ENCODE measurements around the gene SLC2A10. TPM values are rescaled to one million over a fixed set of nuclear protein-coding genes. Genes with fewer than 3 reads are reported as not detected.

The SLC2A10 gene
- total RNA-seq, 2 experiments from 2014 or later = not detected

DNA sequence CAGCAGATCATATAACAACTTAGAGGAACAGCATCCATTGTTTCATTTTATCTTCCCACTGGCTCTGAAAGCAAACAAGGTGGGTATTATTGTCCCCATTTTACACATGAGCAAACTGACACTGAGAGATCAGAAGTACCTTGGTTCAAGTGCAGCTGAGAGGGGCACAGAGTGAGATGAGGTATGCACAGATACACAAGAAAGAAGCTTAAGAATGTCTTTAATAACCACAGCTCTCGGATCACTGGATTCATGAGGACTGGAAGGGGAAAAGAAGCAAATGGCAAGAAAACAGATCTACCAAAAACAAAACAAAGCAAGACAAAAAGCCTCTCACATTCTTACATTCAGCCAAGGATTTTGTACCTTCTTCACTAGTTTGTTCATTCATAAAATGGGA, 10.6 kb downstream of the SLC2A10 start:
- H3K27me3 Mint-ChIP-seq = peaks cover 8% of the 10 kb centered on the region
- ATAC-seq (ENCODE audit: low read depth) (no peak), DNase-seq (no peak)
- POLR2A ChIA-PET = no interaction called here
- peaks cover 8% of the 10 kb centered on the region for H3K9me3 Mint-ChIP-seq
- H3K36me3 Mint-ChIP-seq = no peaks in the 10 kb centered on the region
- no peak overlapping the region for H3K27ac Mint-ChIP-seq
- H3K4me3 Mint-ChIP-seq = no peak overlapping the region
- no peaks in the 10 kb centered on the region for H3K4me1 Mint-ChIP-seq

DNA sequence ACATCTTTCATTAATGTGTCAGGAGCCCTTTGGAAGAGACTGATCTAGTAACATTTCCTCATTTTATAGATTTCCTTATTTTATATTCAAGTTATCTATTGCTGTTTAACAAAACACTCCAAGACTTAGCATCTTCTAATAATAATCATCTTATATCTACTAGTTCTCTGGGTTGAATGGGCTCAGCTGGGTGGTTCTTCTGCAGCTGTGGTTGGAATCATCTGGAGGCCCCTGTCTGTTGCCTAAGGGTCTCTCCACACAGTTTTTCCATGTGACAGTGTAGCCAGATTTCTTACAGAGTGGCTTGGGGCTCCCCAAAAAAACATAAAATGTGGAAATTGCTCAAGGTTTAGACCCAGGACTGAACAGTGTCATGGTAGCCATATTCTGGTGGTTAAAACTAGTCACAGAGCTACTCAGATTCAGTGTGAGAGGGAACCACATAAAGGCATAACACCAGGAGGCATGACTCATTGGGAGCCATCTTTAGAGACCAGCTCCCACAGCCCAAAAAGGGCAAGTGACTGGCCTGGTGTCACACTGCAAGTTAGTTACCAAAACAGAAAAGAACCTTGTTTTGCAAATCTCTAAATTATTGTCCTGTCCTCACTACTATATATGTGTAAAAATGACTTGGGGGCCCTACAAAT, 11.5 kb downstream of the SLC2A10 start:
- H3K4me3 Mint-ChIP-seq = no peak overlapping the region
- H3K27me3 Mint-ChIP-seq = peaks cover 8% of the 10 kb centered on the region
- no peak overlapping the region for H3K27ac Mint-ChIP-seq
- DNase-seq = no peak
- no peaks in the 10 kb centered on the region for H3K36me3 Mint-ChIP-seq
- POLR2A ChIA-PET = no interaction called here
- H3K4me1 Mint-ChIP-seq = no peaks in the 10 kb centered on the region
- no peak for ATAC-seq (ENCODE audit: low read depth)
- H3K9me3 Mint-ChIP-seq = peaks cover 8% of the 10 kb centered on the region

DNA sequence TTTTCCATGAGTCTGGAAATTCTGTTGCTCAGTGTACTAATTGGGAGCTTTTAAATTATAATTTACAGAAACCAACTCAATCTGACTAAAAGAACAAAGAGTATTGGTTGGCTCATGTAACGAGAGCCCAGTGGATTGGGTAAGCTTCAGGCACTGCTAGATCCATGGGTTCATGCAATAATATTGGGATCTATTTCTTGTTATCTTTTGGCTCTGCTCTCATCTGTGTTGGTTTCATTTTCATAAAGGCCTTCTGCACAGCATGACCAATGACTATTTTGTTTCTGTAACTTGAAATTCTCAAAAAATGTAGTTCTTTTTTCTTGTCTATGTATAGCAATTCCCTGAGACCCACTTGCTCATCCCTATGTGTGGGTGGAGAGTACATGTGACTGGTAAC, 12.0 kb downstream of the SLC2A10 start:
- ATAC-seq (ENCODE audit: low read depth) = no peak
- no peak overlapping the region for H3K4me3 Mint-ChIP-seq
- H3K36me3 Mint-ChIP-seq = no peaks in the 10 kb centered on the region
- H3K27ac Mint-ChIP-seq = no peak overlapping the region
- peaks cover 8% of the 10 kb centered on the region for H3K9me3 Mint-ChIP-seq
- no peaks in the 10 kb centered on the region for H3K4me1 Mint-ChIP-seq
- DNase-seq = no peak
- POLR2A ChIA-PET = no interaction called here
- peaks cover 8% of the 10 kb centered on the region for H3K27me3 Mint-ChIP-seq

DNA sequence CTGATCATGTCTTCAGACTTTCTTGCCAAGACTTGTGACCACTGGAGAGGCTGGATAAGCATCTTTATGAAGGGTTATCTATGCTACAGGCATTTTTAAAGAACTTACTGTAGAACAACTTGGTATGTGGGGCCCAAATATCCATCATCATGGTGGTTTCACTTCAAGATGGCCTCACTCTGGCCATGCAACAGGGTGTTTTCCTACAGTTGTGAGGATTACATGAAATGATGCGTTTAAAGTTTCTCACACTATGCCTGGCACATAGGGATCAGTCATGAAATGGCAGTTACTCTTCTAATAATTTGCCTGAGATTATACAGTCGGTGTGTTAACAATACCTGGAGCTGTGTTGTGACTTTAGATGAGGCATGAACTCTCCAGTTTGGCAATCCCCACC, 13.0 kb downstream of the SLC2A10 start:
- ATAC-seq (ENCODE audit: low read depth) (no peak), DNase-seq (no peak)
- Mint-ChIP-seq H3K9me3 (peaks cover 8% of the 10 kb centered on the region), H3K27ac (no peak overlapping the region), H3K36me3 (no peaks in the 10 kb centered on the region), H3K27me3 (peaks cover 8% of the 10 kb centered on the region), H3K4me1 (no peaks in the 10 kb centered on the region), H3K4me3 (no peak overlapping the region)
- POLR2A ChIA-PET = no interaction called here

DNA sequence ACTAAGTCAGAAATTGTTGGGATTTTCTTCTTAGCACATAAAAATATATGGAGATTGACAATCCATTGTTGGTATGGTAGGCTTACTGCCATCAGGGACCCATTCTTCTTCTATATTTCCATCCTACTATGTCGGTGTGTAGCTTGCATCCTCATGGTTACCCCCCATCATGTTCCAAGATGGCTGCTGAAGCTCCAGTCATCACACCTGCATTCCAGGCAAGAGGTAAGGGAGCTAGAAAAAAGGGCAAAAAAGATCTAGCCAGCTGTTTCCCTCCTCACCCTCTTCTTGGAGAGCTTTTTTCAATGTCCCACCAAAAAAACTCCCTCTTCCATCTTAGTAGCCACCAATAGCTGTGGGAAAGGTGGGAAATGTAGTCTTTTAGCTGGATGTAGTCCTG, 13.6 kb downstream of the SLC2A10 start:
- Mint-ChIP-seq H3K27ac (no peak overlapping the region), H3K4me3 (no peak overlapping the region), H3K36me3 (no peaks in the 10 kb centered on the region), H3K9me3 (peaks cover 8% of the 10 kb centered on the region), H3K27me3 (peaks cover 5% of the 10 kb centered on the region), H3K4me1 (no peaks in the 10 kb centered on the region)
- POLR2A ChIA-PET = no interaction called here
- DNase-seq (no peak), ATAC-seq (ENCODE audit: low read depth) (no peak)

DNA sequence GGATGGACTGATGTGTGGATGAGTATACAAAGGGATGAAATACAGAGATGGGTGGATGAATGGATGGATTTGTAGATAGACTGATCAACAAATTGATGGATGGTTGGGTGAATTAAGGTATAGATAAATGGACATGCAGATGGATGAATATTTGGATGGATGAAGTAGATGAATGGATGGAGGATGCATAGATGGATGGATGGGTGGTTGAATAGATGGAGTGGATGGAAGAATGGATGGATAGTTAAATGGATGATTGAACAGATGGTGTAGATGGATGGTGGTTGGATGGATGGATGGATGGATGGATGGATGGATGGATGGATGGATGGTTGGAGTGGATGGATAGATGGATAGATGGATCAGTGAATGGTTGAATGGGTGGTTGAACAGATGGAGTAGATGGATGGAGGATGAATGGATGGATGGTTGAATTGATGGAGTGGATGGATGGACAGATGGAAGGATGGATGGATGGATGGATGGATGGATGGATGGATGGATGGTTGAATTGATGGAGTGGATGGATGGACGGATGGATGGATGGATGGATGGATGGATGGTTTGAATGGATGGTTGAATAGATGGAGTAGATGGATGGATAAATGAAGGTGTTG, 15.0 kb downstream of the SLC2A10 start:
- POLR2A ChIA-PET = no interaction called here
- Mint-ChIP-seq H3K9me3 (peaks cover 6% of the 10 kb centered on the region), H3K27ac (no peak overlapping the region), H3K4me1 (no peaks in the 10 kb centered on the region), H3K27me3 (peaks cover 2% of the 10 kb centered on the region), H3K4me3 (no peak overlapping the region), H3K36me3 (no peaks in the 10 kb centered on the region)
- no peak for ATAC-seq (ENCODE audit: low read depth)
- no peak for DNase-seq

DNA sequence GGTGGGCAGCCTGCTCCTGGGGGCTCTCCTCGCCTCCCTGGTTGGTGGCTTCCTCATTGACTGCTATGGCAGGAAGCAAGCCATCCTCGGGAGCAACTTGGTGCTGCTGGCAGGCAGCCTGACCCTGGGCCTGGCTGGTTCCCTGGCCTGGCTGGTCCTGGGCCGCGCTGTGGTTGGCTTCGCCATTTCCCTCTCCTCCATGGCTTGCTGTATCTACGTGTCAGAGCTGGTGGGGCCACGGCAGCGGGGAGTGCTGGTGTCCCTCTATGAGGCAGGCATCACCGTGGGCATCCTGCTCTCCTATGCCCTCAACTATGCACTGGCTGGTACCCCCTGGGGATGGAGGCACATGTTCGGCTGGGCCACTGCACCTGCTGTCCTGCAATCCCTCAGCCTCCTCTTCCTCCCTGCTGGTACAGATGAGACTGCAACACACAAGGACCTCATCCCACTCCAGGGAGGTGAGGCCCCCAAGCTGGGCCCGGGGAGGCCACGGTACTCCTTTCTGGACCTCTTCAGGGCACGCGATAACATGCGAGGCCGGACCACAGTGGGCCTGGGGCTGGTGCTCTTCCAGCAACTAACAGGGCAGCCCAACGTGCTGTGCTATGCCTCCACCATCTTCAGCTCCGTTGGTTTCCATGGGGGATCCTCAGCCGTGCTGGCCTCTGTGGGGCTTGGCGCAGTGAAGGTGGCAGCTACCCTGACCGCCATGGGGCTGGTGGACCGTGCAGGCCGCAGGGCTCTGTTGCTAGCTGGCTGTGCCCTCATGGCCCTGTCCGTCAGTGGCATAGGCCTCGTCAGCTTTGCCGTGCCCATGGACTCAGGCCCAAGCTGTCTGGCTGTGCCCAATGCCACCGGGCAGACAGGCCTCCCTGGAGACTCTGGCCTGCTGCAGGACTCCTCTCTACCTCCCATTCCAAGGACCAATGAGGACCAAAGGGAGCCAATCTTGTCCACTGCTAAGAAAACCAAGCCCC, 16.0 kb downstream of the SLC2A10 start:
- Mint-ChIP-seq H3K4me1 (no peaks in the 10 kb centered on the region), H3K36me3 (no peaks in the 10 kb centered on the region), H3K27me3 (peaks cover 4% of the 10 kb centered on the region), H3K4me3 (no peak overlapping the region), H3K27ac (no peak overlapping the region), H3K9me3 (peaks cover 1% of the 10 kb centered on the region)
- POLR2A ChIA-PET = no interaction called here
- no peak for ATAC-seq (ENCODE audit: low read depth)
- DNase-seq = no peak

DNA sequence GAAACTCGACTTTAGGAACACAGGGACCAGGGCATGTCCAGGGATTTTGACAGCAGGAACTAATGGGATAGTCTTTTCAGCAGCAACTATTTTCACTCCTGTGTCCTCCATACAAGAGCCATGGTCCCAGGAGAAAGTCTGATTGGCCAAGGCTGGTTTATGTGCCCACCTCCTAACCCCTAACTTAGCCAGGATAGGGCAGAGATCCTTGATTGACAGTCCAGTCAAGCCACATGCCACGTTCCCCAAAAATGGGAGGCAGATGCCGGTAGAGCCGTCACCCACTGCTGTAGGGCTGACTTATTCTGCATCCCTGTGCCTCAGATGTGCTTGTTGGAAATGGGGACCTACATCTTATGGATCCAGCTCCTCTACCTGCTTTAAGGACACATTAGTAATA, 22.3 kb downstream of the SLC2A10 start:
- H3K36me3 Mint-ChIP-seq = no peaks in the 10 kb centered on the region
- POLR2A ChIA-PET = no interaction called here
- ATAC-seq (ENCODE audit: low read depth) = no peak
- H3K9me3 Mint-ChIP-seq = no peaks in the 10 kb centered on the region
- peaks cover 3% of the 10 kb centered on the region for H3K27me3 Mint-ChIP-seq
- H3K4me3 Mint-ChIP-seq = no peak overlapping the region
- DNase-seq = no peak
- no peaks in the 10 kb centered on the region for H3K4me1 Mint-ChIP-seq
- H3K27ac Mint-ChIP-seq = no peak overlapping the region

DNA sequence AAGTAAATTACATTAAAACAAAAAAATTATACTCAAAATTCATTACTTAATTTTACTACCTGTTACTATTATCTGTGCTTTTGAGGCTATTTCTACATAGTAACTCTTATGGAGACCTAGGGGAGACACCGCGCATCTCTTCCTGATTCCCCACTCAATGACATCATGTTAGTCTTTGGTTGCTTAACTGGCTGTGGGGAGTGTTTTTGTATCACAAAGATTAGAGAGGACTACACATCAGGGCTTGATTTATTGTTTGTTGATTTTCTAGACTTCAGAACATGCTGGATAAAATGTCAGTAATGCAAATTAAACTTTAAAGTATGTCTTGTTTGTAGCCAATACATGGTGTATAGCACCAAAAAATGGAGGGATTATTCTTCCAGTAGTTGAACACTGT, 26.0 kb downstream of the SLC2A10 start:
- no peak overlapping the region for H3K4me3 Mint-ChIP-seq
- peaks cover 18% of the 10 kb centered on the region for H3K27me3 Mint-ChIP-seq
- no peaks in the 10 kb centered on the region for H3K9me3 Mint-ChIP-seq
- no peaks in the 10 kb centered on the region for H3K36me3 Mint-ChIP-seq
- POLR2A ChIA-PET = no interaction called here
- ATAC-seq (ENCODE audit: low read depth) (no peak), DNase-seq (no peak)
- peaks cover 3% of the 10 kb centered on the region for H3K4me1 Mint-ChIP-seq
- no peak overlapping the region for H3K27ac Mint-ChIP-seq

DNA sequence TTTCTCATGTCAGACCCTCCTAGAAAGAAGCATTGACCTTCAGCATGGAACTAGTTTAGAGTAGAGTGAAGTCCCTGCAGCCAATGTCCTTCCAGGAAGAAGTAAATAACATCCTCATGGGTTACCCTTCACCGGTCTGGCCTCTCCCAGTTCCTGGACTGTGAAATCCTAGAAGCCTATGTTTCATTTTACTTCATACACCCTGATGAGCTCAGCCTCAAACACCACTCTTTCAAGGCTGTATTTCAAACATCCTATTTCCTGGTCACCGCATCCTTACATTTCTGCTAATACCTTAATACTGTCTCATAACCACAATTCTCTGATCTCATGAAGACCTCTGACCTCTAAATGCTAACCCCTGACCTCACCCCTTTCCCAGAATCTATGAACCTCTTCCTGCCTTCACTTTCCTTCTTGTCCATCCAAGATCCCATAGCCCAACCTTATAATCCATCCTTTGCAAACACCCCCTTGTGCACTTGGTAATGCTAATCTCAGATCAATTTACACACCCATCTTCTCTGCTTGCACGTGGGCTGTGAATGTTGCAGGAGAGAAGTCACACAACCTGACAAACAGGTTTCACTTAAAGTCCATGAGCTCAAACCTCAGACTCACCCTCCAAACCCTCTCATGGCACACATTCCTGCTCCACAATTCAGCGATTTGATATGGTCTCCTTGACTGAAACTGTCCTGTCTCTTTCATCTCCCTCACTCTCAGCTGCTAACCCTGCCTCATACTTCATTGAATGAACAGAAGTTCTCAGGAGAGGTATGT, 30.2 kb downstream of the SLC2A10 start:
- Mint-ChIP-seq H3K27me3 (peaks cover 35% of the 10 kb centered on the region), H3K4me1 (peaks cover 3% of the 10 kb centered on the region), H3K36me3 (no peaks in the 10 kb centered on the region), H3K9me3 (no peaks in the 10 kb centered on the region), H3K27ac (no peak overlapping the region), H3K4me3 (no peak overlapping the region)
- ATAC-seq (ENCODE audit: low read depth) (no peak), DNase-seq (no peak)
- POLR2A ChIA-PET = no interaction called here

DNA sequence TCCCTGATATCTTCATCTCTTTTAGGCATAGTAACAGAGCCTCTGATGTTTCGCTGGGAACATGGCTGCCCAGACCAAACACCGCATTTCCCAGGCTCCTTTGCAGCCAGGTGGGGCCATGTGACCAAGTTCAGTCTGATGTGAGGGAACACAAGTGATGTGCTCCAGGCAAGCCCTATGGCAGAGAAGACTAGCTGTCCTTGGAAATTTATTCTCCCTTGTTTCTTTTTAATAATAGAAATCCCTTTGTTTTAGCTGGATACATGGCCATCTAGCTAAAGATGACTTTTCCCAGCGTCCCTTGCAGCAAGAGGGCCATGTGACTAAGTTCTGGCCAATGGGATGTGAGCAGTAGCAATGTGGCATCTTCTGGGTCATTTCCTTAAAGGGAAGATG, 30.8 kb downstream of the SLC2A10 start:
- no peaks in the 10 kb centered on the region for H3K9me3 Mint-ChIP-seq
- H3K27me3 Mint-ChIP-seq = peaks cover 39% of the 10 kb centered on the region
- ATAC-seq (ENCODE audit: low read depth) (no peak), DNase-seq (no peak)
- POLR2A ChIA-PET = no interaction called here
- H3K27ac Mint-ChIP-seq = no peak overlapping the region
- H3K4me3 Mint-ChIP-seq = no peak overlapping the region
- H3K36me3 Mint-ChIP-seq = no peaks in the 10 kb centered on the region
- H3K4me1 Mint-ChIP-seq = peaks cover 3% of the 10 kb centered on the region

DNA sequence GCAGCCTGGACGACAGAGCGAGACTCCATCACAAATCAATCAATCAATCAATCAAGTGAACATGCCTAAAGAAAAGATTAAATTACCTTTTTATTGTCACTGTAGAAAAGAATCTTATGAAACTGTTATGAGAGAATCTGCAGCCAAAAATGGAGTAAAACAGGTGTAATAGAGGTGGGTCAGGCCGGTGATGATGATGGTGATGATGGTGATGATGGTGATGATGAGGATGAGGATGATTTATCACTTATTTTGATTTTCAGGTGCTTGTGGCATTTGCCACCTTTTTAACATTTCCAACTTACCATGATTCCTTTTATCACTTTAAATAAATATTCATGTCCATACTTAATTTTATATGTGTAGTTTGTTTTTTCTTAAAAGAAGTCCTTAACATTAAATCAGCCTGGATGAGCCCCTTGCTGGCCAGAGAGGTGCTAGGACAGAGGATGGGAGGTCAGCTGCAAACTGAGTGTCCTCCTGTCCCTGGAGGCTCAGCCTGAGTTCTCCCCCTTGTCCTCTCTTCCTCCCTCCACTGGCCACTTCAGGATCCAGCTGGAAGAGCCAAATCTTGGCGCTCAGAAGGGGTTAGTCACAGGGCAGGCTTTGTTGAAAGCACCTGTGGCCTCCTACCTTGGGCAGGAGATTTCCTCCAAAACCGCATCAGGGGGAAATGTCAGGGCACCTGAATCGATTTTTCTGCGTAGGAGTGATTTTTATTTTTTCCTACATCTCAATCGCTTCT, 32.6 kb downstream of the SLC2A10 start:
- H3K36me3 Mint-ChIP-seq = no peaks in the 10 kb centered on the region
- no peak for ATAC-seq (ENCODE audit: low read depth)

DNA sequence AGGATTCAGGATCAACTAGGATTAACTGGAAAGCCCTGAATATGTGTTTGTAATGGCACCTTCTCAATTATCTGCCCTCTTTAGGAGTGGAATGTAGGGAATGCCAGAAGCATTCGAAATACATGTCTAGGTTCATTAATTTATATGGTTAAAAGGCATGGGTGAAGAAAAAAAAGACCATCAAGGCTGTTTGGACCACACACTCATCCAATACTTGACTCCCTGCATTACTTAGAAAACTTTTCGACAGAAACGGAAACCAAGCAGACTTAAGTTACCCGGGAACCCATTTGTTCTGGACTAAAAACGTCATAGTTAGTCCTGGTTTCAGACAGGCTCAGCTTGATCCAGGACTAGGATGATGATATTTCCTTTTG, 33.2 kb downstream of the SLC2A10 start:
- Mint-ChIP-seq H3K4me1 (peaks cover 3% of the 10 kb centered on the region), H3K36me3 (no peaks in the 10 kb centered on the region), H3K4me3 (no peak overlapping the region), H3K9me3 (no peaks in the 10 kb centered on the region), H3K27ac (no peak overlapping the region), H3K27me3 (peaks cover 44% of the 10 kb centered on the region)
- POLR2A ChIA-PET = no interaction called here
- DNase-seq = no peak
- no peak for ATAC-seq (ENCODE audit: low read depth)

More for the DNA sequence above, 32.6 kb downstream of the SLC2A10 start:
- Mint-ChIP-seq H3K27ac (no peak overlapping the region), H3K4me3 (no peak overlapping the region), H3K9me3 (no peaks in the 10 kb centered on the region), H3K27me3 (peaks cover 45% of the 10 kb centered on the region), H3K4me1 (peaks cover 3% of the 10 kb centered on the region)
- no peak for DNase-seq
- POLR2A ChIA-PET = no interaction called here

All from activated naive CD8-positive, alpha-beta T cell treated with anti-CD3 and anti-CD28 coated beads, Interleukin-2, amount 10 ng/mL, durations not matched to agents 7 days and 5 days (primary cell).